Breast epithelium (tissue), 4 donors: ENCODE data around the gene BLOC1S6. TPM values are rescaled to one million over a fixed set of nuclear protein-coding genes. Genes with fewer than 3 reads are reported as not detected.

Source experiments
- DNase-seq, 2 donors: peaks; one replicate each; pipeline ENCODE4 v3.0.0-alpha.2; 2019; ENCODE audit warnings: low spot score in 2 of 2
- H3K27ac ChIP-seq, 2 donors: fragments of 200-600 bp; sonication (generic) in 1 of 2; one replicate each; pipeline ENCODE4 v1.5.1; 2016 to 2019; ENCODE audit warnings: mild to moderate bottlenecking in 1 of 2
- H3K27me3 ChIP-seq, 2 donors: fragments of 200-600 bp; sonication (generic) in 1 of 2; one replicate each; pipeline versions ENCODE4 v1.5.1 to v1.6.0; 2017 to 2019; ENCODE audit warnings: control low read depth in 1 of 2, mild to moderate bottlenecking in 1 of 2
- H3K36me3 ChIP-seq: fragments of 200-600 bp; one replicate; pipeline ENCODE4 v1.5.1; 2019
- H3K4me1 ChIP-seq, 2 donors: fragments of 200-600 bp; sonication (generic); one replicate each; pipeline ENCODE4 v1.5.1; 2016 to 2019; ENCODE audit warnings: control low read depth in 1 of 2
- H3K4me3 ChIP-seq, 3 donors: fragments of 200-600 bp; sonication (generic); 1 replicate in 2 of 3; 2 replicates in 1 of 3; pipeline ENCODE4 v1.5.1; 2016 to 2019; ENCODE audit warnings: mild to moderate bottlenecking in 3 of 3, moderate library complexity in 2 of 3
- H3K9me3 ChIP-seq, 2 donors: fragments of 200-600 bp; sonication (generic) in 1 of 2; one replicate each; pipeline ENCODE4 v1.5.1; 2016 to 2019; ENCODE audit warnings: control low read depth in 1 of 2
- CTCF ChIP-seq, 3 donors: fragments of 450-650 bp; IDR thresholded peaks; one replicate each; pipeline ENCODE4 v1.5.1; 2016 to 2017; ENCODE audit warnings: antibody characterized with exemption in 3 of 3, mild to moderate bottlenecking in 3 of 3, moderate library complexity in 3 of 3
- POLR2A ChIP-seq: fragments of 450-650 bp; IDR thresholded peaks from one replicate; pipeline ENCODE4 v1.6.1; 2016; ENCODE audit warnings: antibody characterized with exemption, mild to moderate bottlenecking, moderate library complexity
- POLR2AphosphoS5 ChIP-seq, 3 donors: sonication (generic); formaldehyde crosslinking; IDR thresholded peaks; one replicate each; pipeline ENCODE4 v1.6.1; 2017; ENCODE audit warnings: antibody characterized with exemption in 3 of 3
- intact Hi-C: fragments of 100-400 bp; cut with DNase I; formaldehyde crosslinking; loops from one replicate; pipeline ENCODE4 v1.15.1; 2023; ENCODE audit warnings: low total_unique reads
- total RNA-seq, 3 donors: library from RNA; depleted of rRNA; stranded (reverse); fragments of >200 nt; gene quantifications; one replicate each; pipeline ENCODE4 v1.1.0, GENCODE V29; 2016

The BLOC1S6 gene
- total RNA-seq, 3 donors from 2014 or later: 52.1 to 94.1 (median 68.5) TPM

GRCh38 chr15:45583731-45584639, 3.2 kb upstream of the BLOC1S6 start:
- Histone ChIP-seq H3K4me3 (no peak overlapping the region), H3K4me1 (peaks cover 0 to 4% of the 10 kb centered on the region in 2 donors), H3K9me3 (no peaks in the 10 kb centered on the region), H3K27me3 (no peaks in the 10 kb centered on the region), H3K27ac (no peak overlapping the region), H3K36me3 (no peaks in the 10 kb centered on the region)
- no peak for DNase-seq
- intact Hi-C loops: no loop called here
- no peak for TF ChIP-seq POLR2A
- no peak for TF ChIP-seq POLR2AphosphoS5 (IDR thresholded peaks at IDR 0.05)
- TF ChIP-seq CTCF (IDR thresholded peaks at IDR 0.05): no peak

GRCh38 chr15:45585069-45585791, 1.9 kb upstream of the BLOC1S6 start:
- intact Hi-C loops: no loop called here

GRCh38 chr15:45586125-45586524, 1.1 kb upstream of the BLOC1S6 start:
- no peak for DNase-seq
- intact Hi-C loops: no loop called here
- peaks cover 0 to 9% of the 10 kb centered on the region in 2 donors for H3K4me1 ChIP-seq

More at GRCh38 chr15:45585069-45585791, 1.9 kb upstream of the BLOC1S6 start:
- H3K36me3 ChIP-seq: no peaks in the 10 kb centered on the region
- H3K27ac ChIP-seq: no peak overlapping the region
- H3K27me3 ChIP-seq: no peaks in the 10 kb centered on the region
- no peaks in the 10 kb centered on the region for H3K9me3 ChIP-seq
- no peak overlapping the region for H3K4me3 ChIP-seq
- TF ChIP-seq CTCF (IDR thresholded peaks at IDR 0.05): no peak
- no peak for TF ChIP-seq POLR2AphosphoS5 (IDR thresholded peaks at IDR 0.05)
- no peak for TF ChIP-seq POLR2A
- DNase-seq: no peak
- H3K4me1 ChIP-seq: peaks cover 0 to 9% of the 10 kb centered on the region in 2 donors

GRCh38 chr15:45586601-45587094, 531 bp upstream of the BLOC1S6 start:
- Histone ChIP-seq H3K9me3 (no peaks in the 10 kb centered on the region), H3K27me3 (no peaks in the 10 kb centered on the region), H3K27ac (peak overlapping the region; percentile 99), H3K4me1 (peaks cover 0 to 9% of the 10 kb centered on the region in 2 donors), H3K4me3 (peak overlapping the region; percentile 83 to 95 (median 88)), H3K36me3 (no peaks in the 10 kb centered on the region)
- intact Hi-C loops: no loop called here
- no peak for TF ChIP-seq POLR2AphosphoS5 (IDR thresholded peaks at IDR 0.05)
- TF ChIP-seq POLR2A: no peak
- no peak for TF ChIP-seq CTCF (IDR thresholded peaks at IDR 0.05)
- DNase-seq: no peak

More at GRCh38 chr15:45586125-45586524, 1.1 kb upstream of the BLOC1S6 start:
- H3K9me3 ChIP-seq: no peaks in the 10 kb centered on the region
- peak overlapping the region; percentile 99 for H3K27ac ChIP-seq
- TF ChIP-seq POLR2AphosphoS5 (IDR thresholded peaks at IDR 0.05): no peak
- no peaks in the 10 kb centered on the region for H3K36me3 ChIP-seq
- peak overlapping the region; percentile 83 to 95 (median 88) for H3K4me3 ChIP-seq
- H3K27me3 ChIP-seq: no peaks in the 10 kb centered on the region

GRCh38 chr15:45587863-45588170, 638 bp downstream of the BLOC1S6 start:
- TF ChIP-seq CTCF (IDR thresholded peaks at IDR 0.05) (no peak), POLR2AphosphoS5 (IDR thresholded peaks at IDR 0.05) (no peak), POLR2A (no peak)
- no peaks in the 10 kb centered on the region for H3K27me3 ChIP-seq
- intact Hi-C loops: no loop called here
- peaks cover 0 to 9% of the 10 kb centered on the region in 2 donors for H3K4me1 ChIP-seq
- no peaks in the 10 kb centered on the region for H3K9me3 ChIP-seq
- no peaks in the 10 kb centered on the region for H3K36me3 ChIP-seq
- no peak for DNase-seq
- peak overlapping the region; percentile 99 for H3K27ac ChIP-seq
- H3K4me3 ChIP-seq: peak overlapping the region; percentile 83 to 95 (median 88)
